Measurements from ENCODE around the gene KRT16.
"Not testable (repeated sequence)": the region's sequence is repeated elsewhere in the genome, so short reads cannot be mapped to it uniquely, and the experiment has no call there.

The KRT16 gene

GRCh38 chr17:41588126-41588810, 24.3 kb downstream of the KRT16 start:
- no peak for TF ChIP-seq CTCF (IDR thresholded peaks at IDR 0.05; ENCODE audit: extremely low read depth, insufficient read depth, missing control alignments)
- in situ Hi-C loops (cut with MboI; ENCODE audit: low pct_unique_long_range_greater_than_20kb, low sequenced_read_pairs, unreplicated experiment) = loop anchor here (25.0 kb wide), 1 partner anchor 101 kb away; the partner anchor contains the start of genes KRT35 and KRT36
- DNase-seq (ENCODE audit: low spot score) = no peak

DNA sequence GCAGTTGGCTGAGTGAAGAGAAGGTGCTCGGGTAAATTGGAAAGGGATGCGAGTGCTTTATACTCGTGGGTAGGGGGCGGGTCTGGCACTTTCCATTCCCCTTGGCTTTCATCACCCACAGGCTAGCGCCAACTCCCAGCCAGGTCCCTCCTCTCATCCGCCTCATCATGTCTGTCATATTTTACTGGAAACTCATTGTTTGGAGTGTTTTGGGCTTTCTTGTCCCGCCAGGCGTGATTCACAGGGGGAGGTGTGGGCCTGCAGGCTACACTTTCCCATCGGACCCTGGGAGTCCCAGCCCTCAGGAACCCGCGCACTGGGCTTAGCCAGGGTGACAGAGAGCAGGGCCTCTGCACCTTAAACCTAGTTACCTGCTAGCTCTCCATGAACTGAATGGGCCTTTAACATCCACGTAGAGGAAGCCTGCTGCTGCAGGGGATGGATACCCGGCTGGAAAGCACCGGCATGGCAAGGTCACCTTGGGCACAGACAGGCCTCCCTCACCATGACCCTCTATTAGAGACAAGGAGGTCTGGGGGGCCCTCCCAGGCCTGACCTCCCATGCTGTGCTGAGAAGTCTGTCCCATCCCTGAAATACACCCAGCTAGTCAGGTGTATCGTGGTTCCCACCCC, 25.6 kb downstream of the KRT16 start, which contains the start of gene KRT14:
TSS of gene KRT14 (minus strand) at position 33 of the 633 bp plus-strand sequence. CDS start 61 bp downstream, outside the sequence.
- DNase-seq (ENCODE audit: low spot score) = no peak
- in situ Hi-C loops (cut with MboI; ENCODE audit: low pct_unique_long_range_greater_than_20kb, low sequenced_read_pairs, unreplicated experiment) = loop anchor here (25.0 kb wide), 1 partner anchor 100 kb away; the partner anchor contains the start of genes KRT35 and KRT36
- no peak for TF ChIP-seq CTCF (IDR thresholded peaks at IDR 0.05; ENCODE audit: extremely low read depth, insufficient read depth, missing control alignments)

- DNase-seq (ENCODE audit: low spot score) = no peak
- TF ChIP-seq CTCF (IDR thresholded peaks at IDR 0.05; ENCODE audit: extremely low read depth, insufficient read depth, missing control alignments) = no peak
- in situ Hi-C loops (cut with MboI; ENCODE audit: low pct_unique_long_range_greater_than_20kb, low sequenced_read_pairs, unreplicated experiment) = loop anchor here (25.0 kb wide), 1 partner anchor 98 kb away; the partner anchor contains the start of genes KRT35 and KRT36
Observed at GRCh38 chr17:41585301-41586056, 27.1 kb downstream of the KRT16 start.

GRCh38 chr17:41584331-41584927, 28.1 kb downstream of the KRT16 start:
- in situ Hi-C loops (cut with MboI; ENCODE audit: low pct_unique_long_range_greater_than_20kb, low sequenced_read_pairs, unreplicated experiment) = loop anchor here (25.0 kb wide), 1 partner anchor 97 kb away; the partner anchor contains the start of genes KRT35 and KRT36
- DNase-seq (ENCODE audit: low spot score) = not testable (repeated sequence)

DNA sequence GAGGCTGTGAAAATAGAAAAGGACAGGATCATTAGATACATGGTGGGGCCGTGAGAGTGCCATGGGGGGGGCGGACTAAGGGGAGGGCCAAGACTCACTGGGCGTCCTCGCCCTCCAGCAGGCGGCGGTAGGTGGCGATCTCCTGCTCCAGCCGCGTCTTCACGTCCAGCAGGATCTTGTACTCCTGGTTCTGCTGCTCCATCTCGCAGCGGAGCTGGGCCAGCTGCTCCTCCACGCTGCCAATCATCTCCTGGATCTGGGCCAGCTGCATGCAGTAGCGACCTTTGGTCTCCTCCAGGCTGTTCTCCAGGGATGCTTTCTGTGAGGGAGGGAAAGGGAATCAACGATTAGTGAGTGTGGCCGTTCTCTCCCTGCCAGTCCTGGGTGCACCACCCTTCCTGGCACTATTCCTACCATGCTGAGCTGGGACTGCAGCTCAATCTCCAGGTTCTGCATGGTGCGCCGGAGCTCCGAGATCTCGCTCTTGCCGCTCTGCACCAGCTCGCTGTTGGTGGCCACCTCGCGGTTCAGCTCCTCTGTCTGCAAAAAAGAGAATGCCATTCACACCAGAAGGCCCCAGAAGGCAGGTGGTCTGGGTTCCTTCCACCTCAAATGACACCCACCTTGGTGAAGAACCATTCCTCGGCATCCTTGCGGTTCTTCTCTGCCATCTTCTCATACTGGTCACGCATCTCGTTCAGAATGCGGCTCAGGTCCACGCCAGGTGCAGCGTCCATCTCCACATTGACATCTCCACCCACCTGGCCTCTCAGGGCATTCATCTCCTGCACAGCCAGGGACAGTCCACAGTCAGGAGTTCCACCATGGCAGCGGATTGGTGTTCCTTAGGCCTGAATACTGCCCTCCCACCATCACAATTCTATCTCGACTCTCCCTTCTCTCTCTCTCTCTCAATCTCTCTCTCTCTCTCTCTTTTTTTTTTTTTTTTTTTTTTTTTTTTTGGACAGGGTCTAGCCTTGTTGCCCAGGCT, 29.1 kb downstream of the KRT16 start:
- in situ Hi-C loops (cut with MboI; ENCODE audit: low pct_unique_long_range_greater_than_20kb, low sequenced_read_pairs, unreplicated experiment) = loop anchor here (25.0 kb wide), 1 partner anchor 96 kb away; the partner anchor contains the start of genes KRT35 and KRT36
- TF ChIP-seq CTCF (IDR thresholded peaks at IDR 0.05; ENCODE audit: extremely low read depth, insufficient read depth, missing control alignments) = no peak
- no peak for DNase-seq (ENCODE audit: low spot score)

- DNase-seq (ENCODE audit: low spot score) = not testable (repeated sequence)
- in situ Hi-C loops (cut with MboI; ENCODE audit: low pct_unique_long_range_greater_than_20kb, low sequenced_read_pairs, unreplicated experiment) = loop anchor here (25.0 kb wide), 1 partner anchor 95 kb away; the partner anchor contains the start of genes KRT35 and KRT36
Observed at GRCh38 chr17:41582061-41582968, 30.3 kb downstream of the KRT16 start.
